Uterus (tissue), 4 donors: Measurements from ENCODE around the gene MAPK11. TPM values are rescaled to one million over a fixed set of nuclear protein-coding genes. Genes with fewer than 3 reads are reported as not detected.
A peak's percentile ranks its signal among the peaks of the same experiment; 100 is the strongest.

ENCODE experiments used
- DNase-seq, 2 donors: peaks; one replicate each; pipeline ENCODE4 v3.0.0-alpha.2; 2019 to 2020
- H3K27ac ChIP-seq, 2 donors: fragments of 200-600 bp; sonication (generic); 1 replicate in 1 of 2; 2 replicates in 1 of 2; pipeline ENCODE4 v1.5.1; 2016 to 2018
- H3K27me3 ChIP-seq, 2 donors: fragments of 200-600 bp; sonication (generic); one replicate each; pipeline ENCODE4 v1.5.1; 2018 to 2019; ENCODE audit warnings: control low read depth in 1 of 2
- H3K36me3 ChIP-seq, 2 donors: fragments of 200-600 bp; sonication (generic); one replicate each; pipeline ENCODE4 v1.5.1; 2019; ENCODE audit warnings: control low read depth in 1 of 2
- H3K4me1 ChIP-seq, 2 donors: fragments of 200-600 bp; sonication (generic); one replicate each; pipeline ENCODE4 v1.5.1; 2018 to 2019; ENCODE audit warnings: control low read depth in 1 of 2
- H3K4me3 ChIP-seq, 2 donors: fragments of 200-600 bp; sonication (generic); 1 replicate in 1 of 2; 2 replicates in 1 of 2; pipeline ENCODE4 v1.5.1; 2018 to 2019; ENCODE audit warnings: mild to moderate bottlenecking in 1 of 2
- H3K9me3 ChIP-seq, 2 donors: fragments of 200-600 bp; sonication (generic); one replicate each; pipeline ENCODE4 v1.5.1; 2019; ENCODE audit warnings: control low read depth in 1 of 2
- CTCF ChIP-seq, 4 experiments: fragments of 200-600 bp in 2 of 4; fragments of 450-650 bp in 2 of 4; sonication (generic) in 2 of 4; IDR thresholded peaks; one replicate each; pipeline ENCODE4 v1.5.1; 2016 to 2019; ENCODE audit warnings: antibody characterized with exemption in 4 of 4, mild to moderate bottlenecking in 2 of 4, moderate library complexity in 1 of 4
- POLR2A ChIP-seq, 2 donors: fragments of 450-650 bp; IDR thresholded peaks; one replicate each; pipeline ENCODE4 v1.6.1; 2016; ENCODE audit warnings: antibody characterized with exemption in 2 of 2, mild to moderate bottlenecking in 1 of 2, moderate library complexity in 1 of 2
- intact Hi-C: fragments of 100-400 bp; cut with DNase I; formaldehyde crosslinking; loops from one replicate; pipeline ENCODE4 v1.15.1; 2023; ENCODE audit warnings: low total_unique reads
- total RNA-seq, 4 donors: library from RNA; depleted of rRNA in 3 of 4; stranded (reverse); fragments of >200 nt in 3 of 4; gene quantifications; one replicate each; pipeline versions ENCODE4 v1.1.0 to v1.2.4, GENCODE V29; 2014 to 2023
- donor health status: DM: yes; HTN: yes; CAD: no.

Gene MAPK11
- total RNA-seq, 4 donors from 2014 or later = 7.9 to 39.5 (median 22.4) TPM

- Histone ChIP-seq H3K4me3 (no peak overlapping the region), H3K4me1 (peaks cover 0 to 17% of the 10 kb centered on the region in 2 donors), H3K9me3 (no peaks in the 10 kb centered on the region), H3K27me3 (no peaks in the 10 kb centered on the region), H3K27ac (no peak overlapping the region), H3K36me3 (no peaks in the 10 kb centered on the region)
- intact Hi-C loops = no loop called here
- DNase-seq = no peak
- no peak for TF ChIP-seq POLR2A (IDR thresholded peaks at IDR 0.05)
- no peak for TF ChIP-seq CTCF (IDR thresholded peaks at IDR 0.05)
These were observed 40.8 kb upstream of the MAPK11 start for GRCh38 chr22:50310949-50311444.

- DNase-seq = peak in 1 of 2 donors; percentile 17
- no peaks in the 10 kb centered on the region for H3K36me3 ChIP-seq
- peaks cover 1 to 21% of the 10 kb centered on the region in 2 donors for H3K4me1 ChIP-seq
- TF ChIP-seq POLR2A (IDR thresholded peaks at IDR 0.05) = no peak
- intact Hi-C loops = no loop called here
- no peaks in the 10 kb centered on the region for H3K27me3 ChIP-seq
- H3K4me3 ChIP-seq = no peak overlapping the region
- H3K27ac ChIP-seq = peak overlapping the region; percentile 85 to 94
- H3K9me3 ChIP-seq = no peaks in the 10 kb centered on the region
These were observed 40.0 kb upstream of the MAPK11 start for GRCh38 chr22:50310031-50310722.

- Histone ChIP-seq H3K27ac (peak overlapping the region; percentile 85 to 94), H3K36me3 (no peaks in the 10 kb centered on the region), H3K27me3 (no peaks in the 10 kb centered on the region), H3K4me3 (no peak overlapping the region), H3K9me3 (no peaks in the 10 kb centered on the region), H3K4me1 (peaks cover 7 to 27% of the 10 kb centered on the region in 2 donors)
- no peak for TF ChIP-seq CTCF (IDR thresholded peaks at IDR 0.05)
- TF ChIP-seq POLR2A (IDR thresholded peaks at IDR 0.05) = no peak
- intact Hi-C loops = no loop called here
- DNase-seq = peak in 1 of 2 donors; percentile 13
These were observed 39.4 kb upstream of the MAPK11 start for GRCh38 chr22:50309601-50309991.

GRCh38 chr22:50308986-50309600 lies 38.9 kb upstream of the MAPK11 start:
- Histone ChIP-seq H3K4me3 (no peak overlapping the region), H3K36me3 (no peaks in the 10 kb centered on the region), H3K27ac (peak overlapping the region; percentile 85 to 94), H3K4me1 (peaks cover 9 to 32% of the 10 kb centered on the region in 2 donors), H3K9me3 (no peaks in the 10 kb centered on the region), H3K27me3 (no peaks in the 10 kb centered on the region)
- DNase-seq = no peak
- intact Hi-C loops = no loop called here
- TF ChIP-seq POLR2A (IDR thresholded peaks at IDR 0.05) = no peak
- no peak for TF ChIP-seq CTCF (IDR thresholded peaks at IDR 0.05)

- DNase-seq = peak; percentile 87
- no peak overlapping the region for H3K4me3 ChIP-seq
- no peaks in the 10 kb centered on the region for H3K36me3 ChIP-seq
- H3K9me3 ChIP-seq = no peaks in the 10 kb centered on the region
- intact Hi-C loops = no loop called here
- H3K4me1 ChIP-seq = peaks cover 12 to 37% of the 10 kb centered on the region in 2 donors
- peak overlapping the region; percentile 85 to 94 for H3K27ac ChIP-seq
- TF ChIP-seq POLR2A (IDR thresholded peaks at IDR 0.05) (no peak), CTCF (IDR thresholded peaks at IDR 0.05) (no peak)
- no peaks in the 10 kb centered on the region for H3K27me3 ChIP-seq
These were observed 38.4 kb upstream of the MAPK11 start for GRCh38 chr22:50308597-50308935.
